ENCODE measurements around the gene PRAF2.

Gene PRAF2

DNA sequence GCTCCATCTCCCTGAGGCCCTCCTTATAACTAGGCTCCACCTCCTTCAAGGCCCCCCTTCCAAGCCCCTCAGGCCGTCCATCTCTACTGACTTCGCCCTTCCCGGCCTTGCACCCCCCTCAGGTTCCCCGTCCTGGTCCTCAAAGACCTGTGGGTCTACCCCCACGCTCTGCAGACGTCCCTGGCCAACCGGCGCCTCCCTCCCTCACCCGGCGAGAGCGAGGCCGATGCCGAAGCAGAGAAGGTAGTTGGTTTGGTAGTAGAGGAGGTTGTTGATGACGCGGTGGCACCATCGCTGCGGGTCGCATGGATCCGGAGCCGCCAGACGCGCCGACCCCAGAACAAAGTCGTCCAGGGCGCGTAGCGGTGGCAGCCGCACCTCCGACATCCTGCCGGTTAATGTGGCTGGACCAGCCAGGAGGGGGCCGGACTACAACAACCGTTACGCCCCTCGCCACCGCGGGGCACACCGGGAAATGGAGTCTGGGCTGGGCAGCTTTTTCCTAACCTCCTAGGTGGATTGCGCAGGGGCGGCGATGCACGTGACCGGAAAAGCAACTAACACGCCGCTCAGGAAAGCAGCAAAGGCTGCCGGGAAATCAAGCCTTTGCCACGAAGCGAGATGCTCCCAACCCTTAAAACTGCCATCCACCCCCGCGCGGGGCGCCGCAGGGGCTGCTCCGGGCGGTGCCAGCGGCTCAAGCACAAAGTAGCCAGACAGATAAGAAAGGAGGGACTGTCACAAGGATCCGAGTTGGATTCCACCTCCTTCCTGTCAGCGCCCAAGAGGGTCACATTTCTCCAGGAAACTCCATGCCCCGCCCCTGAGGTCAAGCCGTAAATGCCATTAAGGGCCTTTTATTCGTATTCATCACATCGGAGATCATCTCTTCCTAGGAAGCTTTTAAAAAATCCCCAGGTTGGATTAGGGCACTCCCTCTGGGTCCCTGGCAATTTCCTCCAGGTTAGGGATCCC, at the start of gene PRAF2:
Gene PRAF2, minus strand, starts transcription at position 402 of the 975 bp plus-strand sequence. Its CDS starts 15 bp downstream, at position 387.
- TF ChIP-seq Cebpa-rat (IDR thresholded peaks at IDR 0.05), result no peak
- Histone ChIP-seq H3K9ac (peak within 1 kb of the TSS; percentile 64), H3K27ac (peak within 1 kb of the TSS; percentile 51; the same call in 1 of the 2 replicates), H3K36me3 (peaks cover 16% of the 10 kb centered on the region; the same call in 1 of the 2 replicates), H3K4me1 (peaks cover 20% of the 10 kb centered on the region), H3K4me3 (peak within 1 kb of the TSS; percentile 75), H3K27me3 (peaks cover 16% of the 10 kb centered on the region; the same call in 1 of the 2 replicates), H3K9me3 (no peaks in the 10 kb centered on the region; the same call in none of the 2 replicates), H4K20me1 (peaks cover 10% of the 10 kb centered on the region), H3K4me2 (peak within 1 kb of the TSS; percentile 82)

- no peak overlapping the region for H3K27ac ChIP-seq
- H4K20me1 ChIP-seq, result peaks cover 6% of the 10 kb centered on the region; the same call in 1 of the 2 replicates
- TF ChIP-seq Cebpa-rat (IDR thresholded peaks at IDR 0.05), result no peak
- H3K4me1 ChIP-seq, result 0 out of 2 replicates have a peak, but pooled peaks cover 10% of the 10 kb centered on the region
- peak overlapping the region; percentile 76 for H3K4me3 ChIP-seq
- 0 out of 2 replicates have a peak, but pooled peaks cover 4% of the 10 kb centered on the region for H3K9me3 ChIP-seq
- H3K4me2 ChIP-seq, result peak overlapping the region; percentile 85
- peak overlapping the region; percentile 87; the same call in 1 of the 2 replicates for H3K9ac ChIP-seq
- peaks cover 21% of the 10 kb centered on the region for H3K27me3 ChIP-seq
- peaks cover 32% of the 10 kb centered on the region for H3K36me3 ChIP-seq
Observed at GRCh38 chrX:49122499-49122898, 48.7 kb upstream of the PRAF2 start.

DNA sequence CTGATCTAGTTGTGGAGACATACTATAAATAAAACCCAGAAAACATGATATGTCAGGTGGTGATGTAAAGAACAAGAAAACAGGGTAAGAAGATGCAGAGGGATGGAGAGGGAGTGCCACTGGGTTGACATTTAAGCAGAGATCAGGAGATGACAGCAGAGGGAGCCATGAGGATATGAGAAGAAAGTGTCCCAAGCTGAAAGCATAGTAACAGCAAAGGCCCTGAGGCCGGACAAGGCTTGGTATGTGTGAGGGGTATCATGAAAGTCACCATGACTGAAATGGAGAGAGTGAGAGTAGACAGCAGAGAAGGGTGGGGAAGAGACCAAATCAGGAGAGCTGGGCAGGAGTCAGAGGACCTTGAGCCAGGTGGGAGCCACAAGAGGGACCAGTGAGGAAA, 46.3 kb upstream of the PRAF2 start:
- Histone ChIP-seq H3K27me3 (peaks cover 27% of the 10 kb centered on the region), H3K4me1 (0 out of 2 replicates have a peak, but pooled peaks cover 10% of the 10 kb centered on the region), H3K27ac (no peak overlapping the region), H4K20me1 (peaks cover 6% of the 10 kb centered on the region; the same call in 1 of the 2 replicates), H3K36me3 (peaks cover 56% of the 10 kb centered on the region), H3K4me3 (no peak overlapping the region), H3K4me2 (no peak overlapping the region), H3K9ac (no peak overlapping the region), H3K9me3 (0 out of 2 replicates have a peak, but pooled peaks cover 4% of the 10 kb centered on the region)
- no peak for TF ChIP-seq Cebpa-rat (IDR thresholded peaks at IDR 0.05)

DNA sequence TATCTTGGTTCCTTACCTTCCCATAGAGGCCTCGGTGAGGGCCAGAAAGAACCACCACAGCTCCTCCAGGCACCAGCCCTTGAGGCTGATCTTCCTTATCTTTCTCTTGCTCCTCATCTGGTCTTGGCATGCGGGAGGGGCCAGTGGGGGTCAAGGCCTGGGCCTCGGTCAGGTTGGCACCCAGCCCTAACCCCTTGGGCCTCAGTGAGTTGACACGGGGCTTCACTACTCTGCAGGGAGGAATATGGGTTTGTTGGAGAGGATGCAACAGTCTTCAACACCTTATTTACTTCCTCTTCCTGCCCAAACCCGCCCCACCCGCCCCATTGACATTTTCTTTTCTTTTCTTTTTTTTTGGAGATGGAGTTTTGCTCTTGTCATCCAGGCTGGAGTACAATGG, 43.8 kb upstream of the PRAF2 start:
- H3K4me2 ChIP-seq, result no peak overlapping the region
- no peaks in the 10 kb centered on the region for H3K9me3 ChIP-seq
- TF ChIP-seq Cebpa-rat (IDR thresholded peaks at IDR 0.05), result no peak
- no peak overlapping the region for H3K9ac ChIP-seq
- peaks cover 78% of the 10 kb centered on the region for H3K36me3 ChIP-seq
- H3K4me3 ChIP-seq, result no peak overlapping the region
- 0 out of 2 replicates have a peak, but pooled peaks cover 6% of the 10 kb centered on the region for H3K4me1 ChIP-seq
- no peak overlapping the region for H3K27ac ChIP-seq
- H3K27me3 ChIP-seq, result peaks cover 33% of the 10 kb centered on the region
- H4K20me1 ChIP-seq, result peaks cover 2% of the 10 kb centered on the region; the same call in 1 of the 2 replicates

- no peak overlapping the region for H3K4me3 ChIP-seq
- H3K9ac ChIP-seq, result no peak overlapping the region
- no peak overlapping the region for H3K4me2 ChIP-seq
- no peaks in the 10 kb centered on the region for H3K4me1 ChIP-seq
- no peak overlapping the region for H3K27ac ChIP-seq
- TF ChIP-seq Cebpa-rat (IDR thresholded peaks at IDR 0.05), result no peak
- peaks cover 37% of the 10 kb centered on the region for H3K27me3 ChIP-seq
- H4K20me1 ChIP-seq, result peaks cover 3% of the 10 kb centered on the region; the same call in 1 of the 2 replicates
- H3K9me3 ChIP-seq, result no peaks in the 10 kb centered on the region
- peaks cover 81% of the 10 kb centered on the region for H3K36me3 ChIP-seq
Observed at GRCh38 chrX:49116716-49117115, 42.9 kb upstream of the PRAF2 start.

- no peak for TF ChIP-seq Cebpa-rat (IDR thresholded peaks at IDR 0.05)
- Histone ChIP-seq H3K36me3 (peaks cover 79% of the 10 kb centered on the region), H3K27ac (no peak overlapping the region), H3K4me2 (no peak overlapping the region), H4K20me1 (peaks cover 5% of the 10 kb centered on the region; the same call in 1 of the 2 replicates), H3K4me3 (no peak overlapping the region), H3K27me3 (peaks cover 36% of the 10 kb centered on the region), H3K4me1 (no peaks in the 10 kb centered on the region), H3K9ac (no peak overlapping the region), H3K9me3 (no peaks in the 10 kb centered on the region)
Observed at GRCh38 chrX:49116076-49116475, 42.3 kb upstream of the PRAF2 start.

DNA sequence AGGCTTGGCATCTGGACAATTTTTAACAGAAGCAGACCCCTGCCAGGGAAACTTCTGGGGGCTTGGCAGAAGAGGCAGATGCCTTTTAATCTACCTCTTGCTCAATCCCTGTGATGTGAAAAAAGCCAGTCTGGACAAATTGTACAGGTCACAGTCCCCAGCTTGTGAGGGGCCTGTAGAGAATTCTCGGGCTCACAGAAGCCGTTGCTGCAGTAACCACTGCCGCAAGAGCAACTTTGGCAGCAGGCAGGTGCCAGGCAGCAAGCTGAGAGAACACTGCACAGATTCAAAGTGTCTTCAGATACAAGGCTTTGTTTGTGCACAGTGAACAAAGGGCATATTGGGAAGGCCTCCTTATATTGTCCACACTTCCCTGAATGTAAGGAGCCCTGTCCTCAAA, 38.0 kb upstream of the PRAF2 start:
- H3K4me3 ChIP-seq, result no peak overlapping the region
- no peaks in the 10 kb centered on the region for H3K9me3 ChIP-seq
- H3K36me3 ChIP-seq, result peaks cover 67% of the 10 kb centered on the region
- H3K27me3 ChIP-seq, result peaks cover 40% of the 10 kb centered on the region
- no peak overlapping the region for H3K9ac ChIP-seq
- no peak overlapping the region for H3K27ac ChIP-seq
- TF ChIP-seq Cebpa-rat (IDR thresholded peaks at IDR 0.05), result no peak
- no peak overlapping the region for H3K4me2 ChIP-seq
- H3K4me1 ChIP-seq, result no peaks in the 10 kb centered on the region
- H4K20me1 ChIP-seq, result peaks cover 5% of the 10 kb centered on the region; the same call in 1 of the 2 replicates

DNA sequence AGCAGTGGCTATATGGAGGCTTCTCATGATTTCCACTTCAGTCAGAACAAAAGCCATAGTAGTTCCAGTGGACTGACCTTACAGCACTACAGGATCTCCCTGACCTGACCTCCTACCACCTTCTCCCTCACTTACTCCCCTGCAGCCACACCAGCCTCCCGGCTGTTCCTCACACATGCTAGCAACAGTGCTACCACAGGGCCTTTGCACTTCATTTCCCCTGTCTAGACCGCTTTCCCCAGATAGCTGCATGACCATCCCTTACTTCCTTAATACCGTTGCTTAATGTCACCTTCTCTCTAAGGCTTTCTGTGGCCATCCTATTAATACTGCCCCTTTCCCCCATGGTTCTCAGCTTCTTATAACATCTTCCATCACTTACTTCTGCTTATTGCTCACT, 36.6 kb upstream of the PRAF2 start:
- Histone ChIP-seq H4K20me1 (peaks cover 5% of the 10 kb centered on the region; the same call in 1 of the 2 replicates), H3K9ac (no peak overlapping the region), H3K4me1 (no peaks in the 10 kb centered on the region), H3K9me3 (no peaks in the 10 kb centered on the region), H3K4me3 (no peak overlapping the region), H3K27ac (no peak overlapping the region), H3K36me3 (peaks cover 58% of the 10 kb centered on the region), H3K27me3 (peaks cover 39% of the 10 kb centered on the region), H3K4me2 (no peak overlapping the region)
- no peak for TF ChIP-seq Cebpa-rat (IDR thresholded peaks at IDR 0.05)

DNA sequence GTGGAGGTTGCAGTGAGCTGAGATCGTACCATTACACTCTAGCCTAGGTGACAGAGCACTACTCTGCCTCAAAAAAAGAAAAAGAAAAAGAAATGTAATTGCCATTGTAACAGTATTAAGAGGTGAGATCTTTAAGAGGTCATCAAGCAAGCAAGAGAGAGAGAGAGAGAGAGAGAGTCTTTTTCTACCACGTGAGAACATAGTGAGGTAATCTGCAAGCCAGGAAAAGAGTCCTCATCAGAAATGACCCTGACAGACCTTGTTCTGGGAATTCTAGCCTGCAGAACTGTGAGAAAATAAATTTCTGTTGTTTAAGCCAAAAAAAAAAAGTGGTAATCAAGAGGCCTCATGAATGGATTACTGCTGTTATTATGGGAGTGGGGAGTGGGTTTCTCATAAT, 34.8 kb upstream of the PRAF2 start:
- no peak for TF ChIP-seq Cebpa-rat (IDR thresholded peaks at IDR 0.05)
- H3K4me2 ChIP-seq, result no peak overlapping the region
- no peak overlapping the region for H3K27ac ChIP-seq
- H3K9me3 ChIP-seq, result no peaks in the 10 kb centered on the region
- peaks cover 5% of the 10 kb centered on the region; the same call in 1 of the 2 replicates for H4K20me1 ChIP-seq
- peaks cover 36% of the 10 kb centered on the region for H3K27me3 ChIP-seq
- no peak overlapping the region for H3K4me3 ChIP-seq
- no peak overlapping the region for H3K9ac ChIP-seq
- H3K4me1 ChIP-seq, result no peaks in the 10 kb centered on the region
- H3K36me3 ChIP-seq, result peaks cover 43% of the 10 kb centered on the region

- no peak for TF ChIP-seq Cebpa-rat (IDR thresholded peaks at IDR 0.05)
- Histone ChIP-seq H3K27me3 (peaks cover 18% of the 10 kb centered on the region), H3K36me3 (peaks cover 27% of the 10 kb centered on the region), H3K4me2 (no peak overlapping the region), H4K20me1 (peaks cover 5% of the 10 kb centered on the region; the same call in 1 of the 2 replicates), H3K9ac (no peak overlapping the region), H3K4me3 (no peak overlapping the region), H3K4me1 (no peaks in the 10 kb centered on the region), H3K27ac (no peak overlapping the region), H3K9me3 (no peaks in the 10 kb centered on the region)
Observed at GRCh38 chrX:49106930-49107329, 33.1 kb upstream of the PRAF2 start.

All from BLaER1 (cell line).